T-helper 17 cell (primary cell): ENCODE data around the gene CGRRF1. TPM values are rescaled to one million over a fixed set of nuclear protein-coding genes. Genes with fewer than 3 reads are reported as not detected.

Source experiments
- ATAC-seq: fragments of 150-1000 bp; cut with Tn5 transposase; 2 replicates; pipeline ENCODE4 v1.10.0; 2021; ENCODE audit warnings: mild to moderate bottlenecking, moderate library complexity
- DNase-seq, 3 donors: peaks; one replicate each; pipeline versions ENCODE4 v3.0.0 to v3.0.0-alpha.2; 2020 to 2021
- H3K9me3 ChIP-seq: one replicate; pipeline ENCODE4 v1.7.0; 2013; ENCODE audit warnings: low read length, mild to moderate bottlenecking; ENCODE audit not compliant: control insufficient read depth, poor library complexity, severe bottlenecking
- H3K27ac Mint-ChIP-seq: one replicate; pipeline ENCODE4 v1.8.0; 2022; ENCODE audit warnings: mild to moderate bottlenecking, moderate library complexity, mixed read lengths
- H3K27me3 Mint-ChIP-seq: one replicate; pipeline ENCODE4 v1.8.0; 2022; ENCODE audit warnings: mixed read lengths
- H3K36me3 Mint-ChIP-seq: one replicate; pipeline ENCODE4 v1.8.0; 2022; ENCODE audit warnings: low read depth, mixed read lengths
- H3K4me1 Mint-ChIP-seq: one replicate; pipeline ENCODE4 v1.8.0; 2022; ENCODE audit warnings: mild to moderate bottlenecking, mixed read lengths
- H3K4me3 Mint-ChIP-seq: one replicate; pipeline ENCODE4 v1.8.0; 2022; ENCODE audit warnings: mild to moderate bottlenecking, moderate library complexity, mixed read lengths
- total RNA-seq, 4 donors: library from RNA in 2 of 4; stranded (reverse) in 2 of 4; gene quantifications; one replicate each; pipeline ENCODE4 v1.2.3 and lab custom pipeline; 2022 to 2026

CGRRF1 gene
- total RNA-seq, 2 donors from 2014 or later, result 28.3 to 35.8 TPM

DNA sequence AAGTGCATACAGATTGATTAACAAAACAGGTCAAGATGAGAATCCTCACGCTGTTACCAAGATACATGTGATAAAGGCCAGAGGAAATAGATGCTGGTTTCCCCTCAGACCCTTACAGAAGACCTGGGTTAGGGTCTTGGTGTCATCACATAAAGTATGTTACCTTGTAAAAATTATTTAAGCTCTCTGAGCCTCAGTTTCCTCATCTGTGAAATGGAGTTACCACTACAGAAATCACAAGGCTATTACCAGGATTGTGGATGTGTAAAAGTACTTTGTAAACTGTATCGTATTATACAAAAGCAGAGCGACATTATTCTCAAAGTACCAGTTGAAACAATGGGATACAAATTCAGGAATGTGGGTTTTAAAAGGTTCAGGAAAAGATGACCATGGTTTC lies 71.2 kb downstream of the CGRRF1 start:
- H3K4me1 Mint-ChIP-seq, result peaks cover 6% of the 10 kb centered on the region
- no peaks in the 10 kb centered on the region for H3K36me3 Mint-ChIP-seq
- no peak for ATAC-seq
- H3K4me3 Mint-ChIP-seq, result no peak overlapping the region
- no peak overlapping the region for H3K27ac Mint-ChIP-seq
- no peaks in the 10 kb centered on the region for H3K9me3 ChIP-seq
- DNase-seq, result no peak
- peaks cover 9% of the 10 kb centered on the region for H3K27me3 Mint-ChIP-seq

DNA sequence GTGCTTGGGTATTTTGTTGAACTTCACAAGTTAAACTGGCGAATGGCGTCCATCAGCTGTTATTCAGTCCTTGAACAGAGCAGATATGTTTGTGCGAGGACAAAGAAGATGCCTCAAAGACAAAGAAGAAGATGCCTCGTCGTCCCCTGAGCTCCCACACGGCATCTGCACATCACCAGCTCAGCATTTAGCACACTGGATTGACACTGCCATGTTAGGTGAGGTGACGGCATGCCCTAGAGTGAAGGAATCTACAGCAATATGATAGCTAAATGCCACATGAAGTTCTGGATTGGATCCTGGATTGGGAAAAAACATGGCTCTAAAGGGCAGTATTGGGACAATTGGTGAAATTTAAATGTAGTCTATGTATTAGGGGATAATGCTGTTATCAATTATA lies 72.6 kb downstream of the CGRRF1 start:
- H3K9me3 ChIP-seq, result no peaks in the 10 kb centered on the region
- Mint-ChIP-seq H3K27ac (no peak overlapping the region), H3K36me3 (no peaks in the 10 kb centered on the region), H3K4me3 (no peak overlapping the region), H3K27me3 (no peaks in the 10 kb centered on the region), H3K4me1 (peaks cover 2% of the 10 kb centered on the region)
- DNase-seq, result no peak
- ATAC-seq, result no peak

DNA sequence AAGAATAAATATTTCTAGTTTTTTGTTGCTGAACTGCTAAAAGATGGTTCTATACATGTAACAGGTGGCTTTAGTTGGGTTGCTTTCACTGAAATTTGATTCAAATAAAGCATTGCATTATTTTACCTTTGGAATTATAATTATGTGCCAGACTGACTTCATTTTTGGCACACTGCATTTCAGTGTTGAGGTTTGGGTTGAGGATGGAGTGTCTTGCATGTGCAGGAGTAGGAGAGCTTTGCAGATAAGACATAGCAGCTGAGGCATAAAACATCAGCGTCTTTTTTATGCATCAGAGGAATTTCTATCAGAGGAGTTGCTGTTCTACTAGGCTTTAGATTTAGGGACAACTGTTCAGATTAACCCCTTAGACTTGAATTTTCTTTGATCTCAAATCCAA lies 74.4 kb downstream of the CGRRF1 start:
- no peaks in the 10 kb centered on the region for H3K9me3 ChIP-seq
- DNase-seq, result no peak
- no peaks in the 10 kb centered on the region for H3K36me3 Mint-ChIP-seq
- no peak overlapping the region for H3K27ac Mint-ChIP-seq
- H3K4me3 Mint-ChIP-seq, result no peak overlapping the region
- ATAC-seq, result no peak
- H3K27me3 Mint-ChIP-seq, result no peaks in the 10 kb centered on the region
- H3K4me1 Mint-ChIP-seq, result no peaks in the 10 kb centered on the region

DNA sequence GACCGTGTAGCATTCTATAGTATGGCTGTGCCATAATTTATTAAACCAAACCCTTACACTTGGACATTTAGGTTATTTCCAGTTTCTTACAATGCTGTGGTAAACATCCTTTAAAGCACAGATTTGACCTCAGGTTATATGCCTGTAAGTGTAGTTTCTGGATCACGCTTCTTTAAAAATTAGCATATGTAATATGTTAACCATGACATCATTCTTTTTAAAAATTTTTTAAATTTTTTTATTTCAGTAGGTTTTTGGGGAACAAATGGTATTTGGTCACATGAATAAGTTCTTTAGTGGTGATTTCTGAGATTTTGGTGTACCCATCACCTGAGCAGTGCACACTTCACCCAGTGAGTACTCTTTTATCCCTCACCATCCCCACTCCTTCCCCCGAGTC lies 75.5 kb downstream of the CGRRF1 start:
- Mint-ChIP-seq H3K4me1 (no peaks in the 10 kb centered on the region), H3K4me3 (no peak overlapping the region), H3K36me3 (no peaks in the 10 kb centered on the region), H3K27me3 (no peaks in the 10 kb centered on the region), H3K27ac (no peak overlapping the region)
- H3K9me3 ChIP-seq, result no peaks in the 10 kb centered on the region
- DNase-seq, result no peak
- no peak for ATAC-seq

Other genes with a start within 250 kb of the CGRRF1 start
- 1 to 10 TPM; 1.1 to 1.5 TPM for gene CDKN3, start 112.9 kb upstream of the CGRRF1 start, total RNA-seq
- 10 to 100 TPM; 46.8 to 48.3 TPM for gene CNIH1, start 68.5 kb upstream of the CGRRF1 start, total RNA-seq
- 10 to 100 TPM; 25.4 to 42.5 TPM for gene GMFB, start 20.9 kb upstream of the CGRRF1 start, total RNA-seq
- gene SAMD4A, start 57.2 kb downstream of the CGRRF1 start, total RNA-seq, result 1 to 10 TPM; 6.5 to 6.9 TPM